ENCODE data around the gene TTC36.
A peak's percentile ranks its signal among the peaks of the same experiment; 100 is the strongest.

Gene TTC36

DNA sequence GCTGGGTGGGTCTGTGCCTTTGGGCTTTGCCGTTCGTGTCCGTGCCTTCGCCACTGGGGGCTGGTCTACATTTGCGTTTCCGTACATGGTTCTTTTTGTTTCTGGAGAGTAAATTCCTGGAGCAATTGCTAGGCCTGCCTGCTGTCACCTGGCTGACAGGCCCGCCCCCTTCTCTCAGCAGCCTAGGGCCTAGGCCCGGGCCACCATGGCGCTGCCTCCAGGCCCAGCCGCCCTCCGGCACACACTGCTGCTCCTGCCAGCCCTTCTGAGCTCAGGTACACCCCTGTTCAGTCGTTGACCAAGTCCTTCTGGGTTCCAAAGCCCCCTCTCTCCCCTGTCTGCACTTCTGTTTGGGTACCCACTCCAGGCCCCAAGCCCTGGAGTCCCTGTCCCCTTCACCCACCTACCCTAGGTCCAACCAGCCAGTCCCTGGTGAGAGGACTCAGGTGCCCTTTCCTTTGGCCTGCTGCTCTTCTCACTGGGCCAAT is 4.4 kb downstream of the TTC36 start:
- Histone ChIP-seq H3K9me3 (ENCODE audit: control insufficient read depth, insufficient read depth, low read length) (no peaks in the 10 kb centered on the region), H3K27ac (ENCODE audit: low read depth, low read length) (no peak overlapping the region), H3K9me2 (replicated peaks; ENCODE audit: control insufficient read depth, low read length) (no peaks in the 10 kb centered on the region), H3K4me1 (ENCODE audit: control insufficient read depth, low read length) (peaks cover 18% of the 10 kb centered on the region), H3K27me3 (ENCODE audit: control insufficient read depth, low read length) (0 out of 2 replicates have a peak, but pooled peaks cover 3% of the 10 kb centered on the region), H3K36me3 (ENCODE audit: control insufficient read depth, low read length) (no peaks in the 10 kb centered on the region), H3K79me2 (ENCODE audit: control insufficient read depth, low read length) (no peaks in the 10 kb centered on the region), H3F3A (ENCODE audit: control insufficient read depth, insufficient read depth) (peaks cover 7% of the 10 kb centered on the region), H4K20me1 (ENCODE audit: control insufficient read depth, insufficient read depth, low read depth, low read length) (no peaks in the 10 kb centered on the region), H3K4me2 (ENCODE audit: low read length) (peak overlapping the region; percentile 77), H3K4me3 (ENCODE audit: low read length) (peak overlapping the region; percentile 85)
- TF ChIP-seq CTCF (IDR thresholded peaks at IDR 0.05; ENCODE audit: low read depth, low read length, poor library complexity, severe bottlenecking) (no peak), EZH2phosphoT487 (IDR thresholded peaks at IDR 0.05; ENCODE audit: borderline replicate concordance, low read length) (no peak)

DNA sequence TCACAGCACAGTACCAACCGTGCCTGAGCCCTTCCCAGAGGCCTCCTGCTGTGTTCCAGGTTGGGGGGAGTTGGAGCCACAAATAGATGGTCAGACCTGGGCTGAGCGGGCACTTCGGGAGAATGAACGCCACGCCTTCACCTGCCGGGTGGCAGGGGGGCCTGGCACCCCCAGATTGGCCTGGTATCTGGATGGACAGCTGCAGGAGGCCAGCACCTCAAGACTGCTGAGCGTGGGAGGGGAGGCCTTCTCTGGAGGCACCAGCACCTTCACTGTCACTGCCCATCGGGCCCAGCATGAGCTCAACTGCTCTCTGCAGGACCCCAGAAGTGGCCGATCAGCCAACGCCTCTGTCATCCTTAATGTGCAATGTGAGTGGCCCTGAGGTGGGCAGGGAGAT is 4.8 kb downstream of the TTC36 start:
- no peak for TF ChIP-seq CTCF (IDR thresholded peaks at IDR 0.05; ENCODE audit: low read depth, low read length, poor library complexity, severe bottlenecking)
- TF ChIP-seq EZH2phosphoT487 (IDR thresholded peaks at IDR 0.05; ENCODE audit: borderline replicate concordance, low read length): no peak
- Histone ChIP-seq H3K79me2 (ENCODE audit: control insufficient read depth, low read length) (no peaks in the 10 kb centered on the region), H3K9me3 (ENCODE audit: control insufficient read depth, insufficient read depth, low read length) (no peaks in the 10 kb centered on the region), H3K9me2 (replicated peaks; ENCODE audit: control insufficient read depth, low read length) (no peaks in the 10 kb centered on the region), H3K4me1 (ENCODE audit: control insufficient read depth, low read length) (peaks cover 18% of the 10 kb centered on the region), H3K4me3 (ENCODE audit: low read length) (no peak overlapping the region), H4K20me1 (ENCODE audit: control insufficient read depth, insufficient read depth, low read depth, low read length) (no peaks in the 10 kb centered on the region), H3K36me3 (ENCODE audit: control insufficient read depth, low read length) (no peaks in the 10 kb centered on the region), H3K27me3 (ENCODE audit: control insufficient read depth, low read length) (0 out of 2 replicates have a peak, but pooled peaks cover 3% of the 10 kb centered on the region), H3K27ac (ENCODE audit: low read depth, low read length) (no peak overlapping the region), H3K4me2 (ENCODE audit: low read length) (peak overlapping the region; percentile 77), H3F3A (ENCODE audit: control insufficient read depth, insufficient read depth) (peaks cover 6% of the 10 kb centered on the region)

GRCh38 chr11:118532852-118533768 is 5.8 kb downstream of the TTC36 start:
- Histone ChIP-seq H3K27me3 (ENCODE audit: control insufficient read depth, low read length) (0 out of 2 replicates have a peak, but pooled peaks cover 3% of the 10 kb centered on the region), H3K4me3 (ENCODE audit: low read length) (no peak overlapping the region), H4K20me1 (ENCODE audit: control insufficient read depth, insufficient read depth, low read depth, low read length) (no peaks in the 10 kb centered on the region), H3K9me3 (ENCODE audit: control insufficient read depth, insufficient read depth, low read length) (no peaks in the 10 kb centered on the region), H3K4me1 (ENCODE audit: control insufficient read depth, low read length) (peaks cover 18% of the 10 kb centered on the region), H3K4me2 (ENCODE audit: low read length) (no peak overlapping the region), H3F3A (ENCODE audit: control insufficient read depth, insufficient read depth) (peaks cover 6% of the 10 kb centered on the region), H3K79me2 (ENCODE audit: control insufficient read depth, low read length) (no peaks in the 10 kb centered on the region), H3K36me3 (ENCODE audit: control insufficient read depth, low read length) (no peaks in the 10 kb centered on the region), H3K9me2 (replicated peaks; ENCODE audit: control insufficient read depth, low read length) (no peaks in the 10 kb centered on the region), H3K27ac (ENCODE audit: low read depth, low read length) (no peak overlapping the region)
- TF ChIP-seq CTCF (IDR thresholded peaks at IDR 0.05; ENCODE audit: low read depth, low read length, poor library complexity, severe bottlenecking): no peak
- no peak for TF ChIP-seq EZH2phosphoT487 (IDR thresholded peaks at IDR 0.05; ENCODE audit: borderline replicate concordance, low read length)

Data from DOHH2 (cell line).